HG03457 (cell line): ENCODE measurements around the gene SLC4A1AP.

Experiments
- ATAC-seq: cut with Tn5 transposase; IDR thresholded peaks from one replicate; pipeline ENCODE4 v1.9.1; 2021; ENCODE audit warnings: moderate number of reproducible peaks; ENCODE audit not compliant: unreplicated experiment

Gene SLC4A1AP

GRCh38 chr2:27716301-27717069 is 52.8 kb downstream of the SLC4A1AP start:
- no peak for ATAC-seq

GRCh38 chr2:27717070-27717795 is 53.5 kb downstream of the SLC4A1AP start:
- ATAC-seq = no peak

GRCh38 chr2:27720004-27720551 is 56.4 kb downstream of the SLC4A1AP start:
- no peak for ATAC-seq

- no peak for ATAC-seq
These were observed 57.6 kb downstream of the SLC4A1AP start for GRCh38 chr2:27721335-27721734.

- no peak for ATAC-seq
These were observed 58.3 kb downstream of the SLC4A1AP start for GRCh38 chr2:27721884-27722485.

- ATAC-seq = no peak
These were observed 59.9 kb downstream of the SLC4A1AP start for GRCh38 chr2:27723372-27724144.

- no peak for ATAC-seq
These were observed 60.5 kb downstream of the SLC4A1AP start for GRCh38 chr2:27724191-27724590.

GRCh38 chr2:27724905-27725701 is 61.4 kb downstream of the SLC4A1AP start:
- no peak for ATAC-seq

- ATAC-seq = no peak
These were observed 63.6 kb downstream of the SLC4A1AP start for GRCh38 chr2:27727257-27727656.

- no peak for ATAC-seq
These were observed 64.6 kb downstream of the SLC4A1AP start for GRCh38 chr2:27728081-27728858.

GRCh38 chr2:27729198-27729597 is 65.5 kb downstream of the SLC4A1AP start:
- ATAC-seq = no peak

GRCh38 chr2:27729614-27730013 is 65.9 kb downstream of the SLC4A1AP start:
- no peak for ATAC-seq

GRCh38 chr2:27730261-27730662 is 66.6 kb downstream of the SLC4A1AP start:
- no peak for ATAC-seq

GRCh38 chr2:27730980-27731691 is 67.4 kb downstream of the SLC4A1AP start:
- ATAC-seq = no peak

- ATAC-seq = no peak
These were observed 70.6 kb downstream of the SLC4A1AP start for GRCh38 chr2:27734305-27734704.

- ATAC-seq = no peak
These were observed 71.7 kb downstream of the SLC4A1AP start for GRCh38 chr2:27735263-27735904.

GRCh38 chr2:27736031-27736889 is 72.6 kb downstream of the SLC4A1AP start:
- no peak for ATAC-seq
